Sigmoid colon (tissue), 7 donors: Measurements from ENCODE around the gene PFKL. TPM values are rescaled to one million over a fixed set of nuclear protein-coding genes. Genes with fewer than 3 reads are reported as not detected.

Experiments
- DNase-seq: peaks from one replicate; pipeline ENCODE4 v3.0.0-alpha.2; 2019
- H3K27ac ChIP-seq, 4 donors: fragments of 200-600 bp; sonication (generic); one replicate each; pipeline ENCODE4 v1.5.1; 2016 to 2019; ENCODE audit warnings: mild to moderate bottlenecking in 1 of 4
- H3K27me3 ChIP-seq, 3 donors: fragments of 200-600 bp; sonication (generic); one replicate each; pipeline ENCODE4 v1.5.1; 2019; ENCODE audit warnings: mild to moderate bottlenecking in 1 of 3
- H3K36me3 ChIP-seq, 4 donors: fragments of 200-600 bp; sonication (generic); one replicate each; pipeline ENCODE4 v1.5.1; 2016 to 2019
- H3K4me1 ChIP-seq, 4 donors: fragments of 200-600 bp; sonication (generic); one replicate each; pipeline ENCODE4 v1.5.1; 2017 to 2019
- H3K4me3 ChIP-seq, 4 donors: fragments of 200-600 bp; sonication (generic); one replicate each; pipeline ENCODE4 v1.5.1; 2017 to 2019; ENCODE audit warnings: mild to moderate bottlenecking in 2 of 4, moderate library complexity in 1 of 4
- H3K9me3 ChIP-seq, 4 donors: fragments of 200-600 bp in 3 of 4; sonication (generic) in 3 of 4; one replicate each; pipeline versions ENCODE4 v1.5.1 to v1.6.1; 2013 to 2019
- CTCF ChIP-seq, 4 experiments: fragments of 450-650 bp in 3 of 4; fragments of 200-600 bp in 1 of 4; IDR thresholded peaks; one replicate each; pipeline ENCODE4 v1.5.1; 2016 to 2019; ENCODE audit warnings: antibody characterized with exemption in 4 of 4, mild to moderate bottlenecking in 3 of 4, moderate library complexity in 2 of 4
- EP300 ChIP-seq, 4 donors: sonication (generic); formaldehyde crosslinking; IDR thresholded peaks; one replicate each; pipeline ENCODE4 v1.6.1; 2017; ENCODE audit warnings: antibody characterized with exemption in 4 of 4
- POLR2A ChIP-seq, 2 donors: fragments of 450-650 bp; IDR thresholded peaks; one replicate each; pipeline ENCODE4 v1.6.1; 2016; ENCODE audit warnings: antibody characterized with exemption in 2 of 2, mild to moderate bottlenecking in 2 of 2, moderate library complexity in 2 of 2
- POLR2AphosphoS5 ChIP-seq, 4 donors: sonication (generic); formaldehyde crosslinking; IDR thresholded peaks; one replicate each; pipeline ENCODE4 v1.6.1; 2017; ENCODE audit warnings: antibody characterized with exemption in 4 of 4
- WGBS, 2 donors: extraction: QIAGEN DNeasy Blood & Tissue Kit; methylation state at CpG; one replicate each; pipeline ENCODE4 v1.1.7; 2013; 5-methylcytosine and 5-hydroxymethylcytosine counted together
- intact Hi-C: fragments of 100-400 bp; cut with DNase I; formaldehyde crosslinking; loops from one replicate; pipeline ENCODE4 v1.15.1; 2023
- polyA plus RNA-seq, 3 donors: library from polyadenylated mRNA; stranded (reverse); fragments of 200-250 nt; gene quantifications; one replicate each; pipeline ENCODE4 v1.2.3, GENCODE V29; 2013
- total RNA-seq, 4 donors: library from RNA; depleted of rRNA; stranded (reverse); fragments of >200 nt; gene quantifications; one replicate each; pipeline ENCODE4 v1.1.0, GENCODE V29; 2016
- donor health status: healthy with polysubstance abuse.
- donor health status: Bipolar disorder and iron deficiency.
- donor health status: healthy.

PFKL gene
- total and polyA plus RNA-seq, 7 donors: 38.0 to 159 (median 69.8) TPM

- Histone ChIP-seq H3K27me3 (peaks cover 0 to 40% (median 37%) of the 10 kb centered on the region in 3 donors), H3K4me1 (peaks cover 0 to 42% (median 35%) of the 10 kb centered on the region in 4 donors), H3K27ac (no peak overlapping the region), H3K9me3 (no peaks in the 10 kb centered on the region), H3K36me3 (no peaks in the 10 kb centered on the region), H3K4me3 (no peak overlapping the region)
- no peak for TF ChIP-seq POLR2AphosphoS5 (IDR thresholded peaks at IDR 0.05)
- no peak for TF ChIP-seq EP300 (IDR thresholded peaks at IDR 0.05)
- DNase-seq: no peak
- 78 to 86% methylated on average over 13 of the region's 13 CpGs for WGBS, 2 donors
- intact Hi-C loops: loop anchor here (2.0 to 5.0 kb wide), 2 partner anchors 158 to 430 kb away; partner anchors contain the start of genes AGPAT3 and LRRC3
Observed at GRCh38 chr21:44296916-44297315, 2.9 kb upstream of the PFKL start.

GRCh38 chr21:44297525-44298290 is 2.1 kb upstream of the PFKL start:
- Histone ChIP-seq H3K4me1 (peaks cover 0 to 50% (median 43%) of the 10 kb centered on the region in 4 donors), H3K36me3 (no peaks in the 10 kb centered on the region), H3K4me3 (no peak overlapping the region), H3K9me3 (no peaks in the 10 kb centered on the region), H3K27me3 (peaks cover 0 to 39% (median 37%) of the 10 kb centered on the region in 3 donors), H3K27ac (no peak overlapping the region)
- TF ChIP-seq POLR2A (IDR thresholded peaks at IDR 0.05) (no peak), CTCF (IDR thresholded peaks at IDR 0.05) (peak; percentile 44 to 64 (median 56)), POLR2AphosphoS5 (IDR thresholded peaks at IDR 0.05) (peak in 1 of 4 donors; percentile 15), EP300 (IDR thresholded peaks at IDR 0.05) (no peak)
- intact Hi-C loops: loop anchor here (2.0 to 5.0 kb wide), 3 partner anchors 157 to 430 kb away; partner anchors contain the start of genes AGPAT3, LRRC3 and TRAPPC10
- 18 to 25% methylated on average over 22 of the region's 22 CpGs for WGBS, 2 donors
- peak; percentile 93 for DNase-seq

DNA sequence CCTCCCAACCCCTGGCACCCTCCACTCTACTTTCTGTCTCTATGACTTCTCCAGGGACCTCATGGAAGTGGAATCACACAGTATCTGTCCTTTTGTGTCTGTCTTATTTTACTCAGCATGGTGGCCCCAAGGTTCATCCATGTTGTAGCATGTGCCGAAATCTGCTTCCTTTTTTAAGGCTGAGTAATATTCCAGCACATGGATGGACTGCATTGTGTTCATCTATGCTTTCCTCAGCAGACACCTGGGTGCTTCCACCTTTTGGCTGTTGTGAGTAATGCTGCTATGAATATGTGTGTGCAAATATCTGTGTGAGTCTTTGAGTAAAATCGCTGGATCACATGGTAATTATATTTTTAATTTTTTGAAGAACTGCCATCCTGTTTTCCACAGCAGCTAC is 1.6 kb upstream of the PFKL start:
- no peaks in the 10 kb centered on the region for H3K36me3 ChIP-seq
- peaks cover 0 to 56% (median 45%) of the 10 kb centered on the region in 4 donors for H3K4me1 ChIP-seq
- H3K27ac ChIP-seq: no peak overlapping the region
- H3K9me3 ChIP-seq: no peaks in the 10 kb centered on the region
- H3K4me3 ChIP-seq: no peak overlapping the region
- no peak for TF ChIP-seq EP300 (IDR thresholded peaks at IDR 0.05)
- WGBS, 2 donors: 84 to 93% methylated on average over 2 of the region's 2 CpGs
- H3K27me3 ChIP-seq: peaks cover 0 to 37% (median 34%) of the 10 kb centered on the region in 3 donors
- intact Hi-C loops: loop anchor here (2.0 to 5.0 kb wide), 2 partner anchors 286 to 431 kb away; partner anchors contain the start of genes AGPAT3 and TRAPPC10
- DNase-seq: no peak

GRCh38 chr21:44299085-44299457 is 782 bp upstream of the PFKL start:
- intact Hi-C loops: loop anchor here (2.0 to 5.0 kb wide), 2 partner anchors 286 to 432 kb away; partner anchors contain the start of genes AGPAT3 and TRAPPC10
- H3K9me3 ChIP-seq: no peaks in the 10 kb centered on the region
- 14 to 32% methylated on average over 10 of the region's 10 CpGs for WGBS, 2 donors

DNA sequence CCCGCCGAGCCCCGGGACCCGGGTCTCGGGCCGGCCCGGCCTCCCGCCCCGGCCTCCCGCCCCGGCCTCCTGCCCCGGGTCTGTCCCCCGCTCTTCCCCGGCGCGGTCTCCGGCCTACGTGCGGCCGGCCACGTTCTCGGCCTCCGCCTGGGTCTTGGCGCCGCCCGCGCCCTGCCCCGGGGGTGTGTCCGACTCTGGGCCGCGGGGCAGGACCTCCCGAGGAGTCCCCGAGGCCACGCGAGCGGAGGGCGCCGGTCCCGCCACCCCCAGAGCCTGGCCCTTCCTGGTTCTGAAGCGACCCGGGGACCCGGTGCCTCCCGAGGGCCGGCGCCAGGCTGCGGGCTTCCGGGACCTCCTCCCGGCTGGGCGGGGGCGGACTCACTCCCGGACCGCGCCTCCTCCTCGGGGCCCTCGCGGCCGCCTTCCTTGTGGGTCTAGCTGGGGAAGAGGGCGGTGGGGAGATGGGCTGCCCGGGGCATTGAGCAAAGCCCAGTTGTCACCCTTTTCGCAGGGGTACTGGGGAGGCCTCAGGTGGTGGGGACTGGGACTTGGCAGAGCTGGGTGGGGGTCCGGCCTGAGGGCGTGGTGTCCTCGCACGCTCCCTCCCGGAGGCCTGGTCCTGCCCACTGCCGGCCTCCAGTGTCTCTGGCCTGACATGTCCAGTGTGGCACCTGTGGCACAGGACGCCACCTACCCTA is 558 bp downstream of the PFKL start:
- Histone ChIP-seq H3K4me1 (peaks cover 0 to 63% (median 51%) of the 10 kb centered on the region in 4 donors), H3K9me3 (no peaks in the 10 kb centered on the region), H3K4me3 (peak overlapping the region; percentile 80 to 96 (median 92)), H3K36me3 (no peaks in the 10 kb centered on the region), H3K27ac (peak overlapping the region; percentile 89 to 96 (median 92)), H3K27me3 (peaks cover 0 to 18% (median 17%) of the 10 kb centered on the region in 3 donors)
- peak; percentile 88 for DNase-seq
- intact Hi-C loops: loop anchor here (2.0 kb wide), 1 partner anchor 38 kb away; the partner anchor contains the start of gene CFAP410
- TF ChIP-seq POLR2AphosphoS5 (IDR thresholded peaks at IDR 0.05) (peak in 2 of 4 donors; percentile 59 to 61), EP300 (IDR thresholded peaks at IDR 0.05) (no peak), CTCF (IDR thresholded peaks at IDR 0.05) (no peak), POLR2A (IDR thresholded peaks at IDR 0.05) (no peak)
- WGBS, 2 donors: 0 to 2% methylated on average over 67 of the region's 67 CpGs

More at GRCh38 chr21:44299085-44299457, 782 bp upstream of the PFKL start:
- H3K27ac ChIP-seq: peak overlapping the region; percentile 89 to 96 (median 92)
- H3K36me3 ChIP-seq: no peaks in the 10 kb centered on the region
- DNase-seq: no peak
- peaks cover 0 to 31% (median 30%) of the 10 kb centered on the region in 3 donors for H3K27me3 ChIP-seq
- no peak for TF ChIP-seq POLR2AphosphoS5 (IDR thresholded peaks at IDR 0.05)
- no peak for TF ChIP-seq EP300 (IDR thresholded peaks at IDR 0.05)
- TF ChIP-seq CTCF (IDR thresholded peaks at IDR 0.05): no peak
- TF ChIP-seq POLR2A (IDR thresholded peaks at IDR 0.05): no peak
- peaks cover 0 to 63% (median 48%) of the 10 kb centered on the region in 4 donors for H3K4me1 ChIP-seq
- H3K4me3 ChIP-seq: peak overlapping the region; percentile 74 to 96 (median 92)
